Adrenal gland (tissue), 12 donors: ENCODE data around the gene ARID2. TPM values are rescaled to one million over a fixed set of nuclear protein-coding genes. Genes with fewer than 3 reads are reported as not detected.

ENCODE experiments used
- DNase-seq, 7 donors: peaks; one replicate each; pipeline ENCODE4 v3.0.0-alpha.2; 2019 to 2020
- H3K27ac ChIP-seq, 5 donors: fragments of 200-600 bp; sonication (generic) in 4 of 5; 1 replicate in 3 of 5; 2 replicates in 2 of 5; pipeline versions ENCODE4 v1.5.1 to v1.8.0; 2016 to 2020; ENCODE audit warnings: mild to moderate bottlenecking in 1 of 5
- H3K27me3 ChIP-seq: fragments of 200-600 bp; 2 replicates; pipeline ENCODE4 v1.8.0; 2021
- H3K36me3 ChIP-seq, 2 donors: fragments of 200-600 bp; replicated peaks in 1 of 2; 1 replicate in 1 of 2; 2 replicates in 1 of 2; pipeline versions ENCODE4 v1.5.1 to v1.8.0; 2018 to 2022
- H3K4me1 ChIP-seq, 2 donors: fragments of 200-600 bp; replicated peaks in 1 of 2; 1 replicate in 1 of 2; 2 replicates in 1 of 2; pipeline versions ENCODE4 v1.5.1 to v1.8.0; 2018 to 2021
- H3K4me3 ChIP-seq, 4 donors: fragments of 200-600 bp; sonication (generic) in 3 of 4; one replicate each; pipeline ENCODE4 v1.5.1; 2016 to 2018
- H3K9me3 ChIP-seq, 3 donors: fragments of 200-600 bp; sonication (generic) in 1 of 3; replicated peaks in 1 of 3; 1 replicate in 2 of 3; 2 replicates in 1 of 3; pipeline versions ENCODE4 v1.5.1 to v1.8.0; 2016 to 2021
- CTCF ChIP-seq, 6 experiments: fragments of 450-650 bp in 4 of 6; fragments of 200-600 bp in 2 of 6; sonication (generic) in 1 of 6; IDR thresholded peaks; 1 replicate in 5 of 6; 2 replicates in 1 of 6; pipeline versions ENCODE4 v1.5.1 to v1.8.0; 2016 to 2021; ENCODE audit warnings: antibody characterized with exemption in 6 of 6, mild to moderate bottlenecking in 2 of 6, moderate library complexity in 1 of 6
- POLR2A ChIP-seq, 2 donors: fragments of 450-650 bp; IDR thresholded peaks; one replicate each; pipeline ENCODE4 v1.6.1; 2017; ENCODE audit warnings: antibody characterized with exemption in 2 of 2, mild to moderate bottlenecking in 2 of 2, moderate library complexity in 1 of 2
- WGBS, 4 donors: extraction: QIAGEN DNeasy Blood & Tissue Kit in 2 of 4; methylation state at CpG; one replicate each; pipeline versions ENCODE4 v1.1.5 to v1.1.7; 2013 to 2017; 5-methylcytosine and 5-hydroxymethylcytosine counted together
- intact Hi-C, 2 donors: fragments of 100-400 bp; cut with DNase I; formaldehyde crosslinking; loops; one replicate each; pipeline versions ENCODE4 v1.14.1 to v1.15.0; 2022 to 2023
- polyA plus RNA-seq, 3 donors: library from polyadenylated mRNA; stranded (reverse); fragments of 200-250 nt in 2 of 3; fragments of 350-450 nt in 1 of 3; fragmentation: Illumina TruSeq in 1 of 3; extraction: RNeasy Lipid Tissue Mini Kit (QIAGEN cat#74804) in 1 of 3; gene quantifications; one replicate each; pipeline ENCODE4 v1.2.3, GENCODE V29; 2013 to 2014
- total RNA-seq, 9 donors: library from RNA; depleted of rRNA in 4 of 9; stranded (reverse); fragments of >200 nt in 4 of 9; fragments of 120-200 nt in 1 of 9; fragmentation: NEBNext Ultra II Directional in 1 of 9; extraction: Animal tissue kit (Norgen Biotek cat#: 25700) in 1 of 9; gene quantifications; one replicate each; pipeline versions ENCODE4 v1.1.0 to v1.2.4, GENCODE V29; 2013 to 2023
- donor health status: healthy with polysubstance abuse.
- donor health status: Bipolar disorder and iron deficiency.
- donor health status: DM: yes; HTN: yes; CAD: no.
- donor health status: DM: no; HTN: no; CAD: no.
- donor health status: DM: no; HTN: no; CAD: no.
- donor health status: DM: yes; HTN: yes; CAD: no.

The ARID2 gene
- total and polyA plus RNA-seq, 12 donors = 7.9 to 28.0 (median 17.3) TPM

GRCh38 chr12:45704968-45705367, 24.5 kb upstream of the ARID2 start:
- TF ChIP-seq CTCF (IDR thresholded peaks at IDR 0.05) (no peak), POLR2A (IDR thresholded peaks at IDR 0.05) (no peak)
- no peaks in the 10 kb centered on the region for H3K9me3 ChIP-seq
- H3K36me3 ChIP-seq = no peaks in the 10 kb centered on the region
- H3K4me3 ChIP-seq = no peak overlapping the region
- intact Hi-C loops = no loop called here
- H3K4me1 ChIP-seq = peaks cover 0 to 5% of the 10 kb centered on the region in 2 donors
- H3K27ac ChIP-seq = no peak overlapping the region
- DNase-seq = no peak
- 94 to 98% (median 98%) methylated on average over 2 of the region's 2 CpGs for WGBS, 4 donors
- no peaks in the 10 kb centered on the region for H3K27me3 ChIP-seq

- TF ChIP-seq CTCF (IDR thresholded peaks at IDR 0.05) = no peak
- no peak for TF ChIP-seq POLR2A (IDR thresholded peaks at IDR 0.05)
- Histone ChIP-seq H3K27ac (no peak overlapping the region), H3K27me3 (no peaks in the 10 kb centered on the region), H3K4me3 (no peak overlapping the region), H3K36me3 (no peaks in the 10 kb centered on the region), H3K9me3 (no peaks in the 10 kb centered on the region), H3K4me1 (peaks cover 0 to 5% of the 10 kb centered on the region in 2 donors)
- intact Hi-C loops = no loop called here
- 84 to 87% (median 85%) methylated on average over 2 of the region's 2 CpGs for WGBS, 4 donors
- DNase-seq = no peak
These were observed 24.1 kb upstream of the ARID2 start for GRCh38 chr12:45705404-45705803.

- Histone ChIP-seq H3K27ac (no peak overlapping the region), H3K36me3 (no peaks in the 10 kb centered on the region), H3K9me3 (no peaks in the 10 kb centered on the region), H3K27me3 (no peaks in the 10 kb centered on the region), H3K4me3 (no peak overlapping the region), H3K4me1 (peaks cover 0 to 5% of the 10 kb centered on the region in 2 donors)
- intact Hi-C loops = no loop called here
- no peak for DNase-seq
- no peak for TF ChIP-seq POLR2A (IDR thresholded peaks at IDR 0.05)
- TF ChIP-seq CTCF (IDR thresholded peaks at IDR 0.05) = no peak
- WGBS, 4 donors = 83 to 91% (median 89%) methylated on average over 10 of the region's 10 CpGs
These were observed 22.2 kb upstream of the ARID2 start for GRCh38 chr12:45707241-45707857.

- no peaks in the 10 kb centered on the region for H3K27me3 ChIP-seq
- intact Hi-C loops = no loop called here
- H3K27ac ChIP-seq = no peak overlapping the region
- no peak overlapping the region for H3K4me3 ChIP-seq
- no peaks in the 10 kb centered on the region for H3K36me3 ChIP-seq
- H3K4me1 ChIP-seq = peaks cover 0 to 5% of the 10 kb centered on the region in 2 donors
- H3K9me3 ChIP-seq = no peaks in the 10 kb centered on the region
- DNase-seq = no peak
- no peak for TF ChIP-seq POLR2A (IDR thresholded peaks at IDR 0.05)
- TF ChIP-seq CTCF (IDR thresholded peaks at IDR 0.05) = no peak
These were observed 21.1 kb upstream of the ARID2 start for GRCh38 chr12:45708363-45708762.
